GM12801 (cell line): ENCODE measurements around the gene VSTM4.

Experiments
- TF ChIP-seq, protein P1 (sequence below): IDR thresholded peaks from one replicate; pipeline ENCODE4 v1.5.1; 2011; ENCODE audit warnings: control low read depth; ENCODE audit not compliant: insufficient read length; ENCODE audit errors: extremely low read depth

Gene VSTM4

GRCh38 chr10:49109669-49110340 is 5.5 kb downstream of the VSTM4 start:
- TF ChIP-seq, protein P1, sequence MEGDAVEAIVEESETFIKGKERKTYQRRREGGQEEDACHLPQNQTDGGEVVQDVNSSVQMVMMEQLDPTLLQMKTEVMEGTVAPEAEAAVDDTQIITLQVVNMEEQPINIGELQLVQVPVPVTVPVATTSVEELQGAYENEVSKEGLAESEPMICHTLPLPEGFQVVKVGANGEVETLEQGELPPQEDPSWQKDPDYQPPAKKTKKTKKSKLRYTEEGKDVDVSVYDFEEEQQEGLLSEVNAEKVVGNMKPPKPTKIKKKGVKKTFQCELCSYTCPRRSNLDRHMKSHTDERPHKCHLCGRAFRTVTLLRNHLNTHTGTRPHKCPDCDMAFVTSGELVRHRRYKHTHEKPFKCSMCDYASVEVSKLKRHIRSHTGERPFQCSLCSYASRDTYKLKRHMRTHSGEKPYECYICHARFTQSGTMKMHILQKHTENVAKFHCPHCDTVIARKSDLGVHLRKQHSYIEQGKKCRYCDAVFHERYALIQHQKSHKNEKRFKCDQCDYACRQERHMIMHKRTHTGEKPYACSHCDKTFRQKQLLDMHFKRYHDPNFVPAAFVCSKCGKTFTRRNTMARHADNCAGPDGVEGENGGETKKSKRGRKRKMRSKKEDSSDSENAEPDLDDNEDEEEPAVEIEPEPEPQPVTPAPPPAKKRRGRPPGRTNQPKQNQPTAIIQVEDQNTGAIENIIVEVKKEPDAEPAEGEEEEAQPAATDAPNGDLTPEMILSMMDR, result no peak

DNA sequence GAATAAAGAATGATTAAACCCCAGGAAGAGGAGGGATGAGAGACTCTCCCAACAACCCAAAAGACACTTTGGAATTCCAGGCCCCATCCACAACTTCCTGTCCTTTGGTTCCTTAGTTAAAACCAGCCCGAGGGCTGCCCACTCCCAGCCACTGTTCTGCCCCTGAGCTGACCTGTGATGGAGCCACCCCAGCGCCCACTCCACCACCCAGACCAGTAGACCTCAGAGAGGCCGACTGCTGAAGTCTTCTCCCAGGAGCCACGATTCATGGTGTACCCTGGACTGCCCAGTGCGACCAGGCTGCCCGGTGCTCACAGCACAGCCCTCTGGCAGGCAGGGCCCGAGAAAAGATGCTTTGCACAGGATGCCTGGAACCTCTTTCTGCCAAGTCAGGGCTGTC is 6.7 kb downstream of the VSTM4 start:
- TF ChIP-seq, protein P1, result no peak

DNA sequence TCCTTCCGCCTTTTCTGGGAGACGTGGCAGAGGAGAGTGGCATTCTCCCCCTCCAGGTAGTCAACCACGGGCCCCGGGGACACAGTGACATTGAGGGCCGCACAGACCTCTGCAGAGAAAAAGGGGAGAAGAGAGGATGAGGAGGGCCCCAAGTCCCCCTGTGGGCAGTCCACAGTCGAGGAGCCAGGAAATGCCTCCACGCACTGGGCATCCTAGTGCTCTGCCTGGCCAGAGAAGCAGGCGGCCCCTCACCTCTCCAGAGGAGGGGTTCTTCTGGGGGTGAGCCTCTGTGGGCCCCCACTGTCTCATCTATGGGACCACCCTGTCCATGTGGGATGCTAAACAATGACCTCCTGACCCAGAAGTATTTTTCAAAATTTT is 7.4 kb downstream of the VSTM4 start:
- TF ChIP-seq, protein P1, result no peak

- TF ChIP-seq, protein P1, result no peak
These were observed 8.0 kb downstream of the VSTM4 start for GRCh38 chr10:49107111-49107886.

GRCh38 chr10:49106451-49106850 is 8.9 kb downstream of the VSTM4 start:
- TF ChIP-seq, protein P1, result no peak

- TF ChIP-seq, protein P1, result no peak
These were observed 10.2 kb downstream of the VSTM4 start for GRCh38 chr10:49105076-49105475.

DNA sequence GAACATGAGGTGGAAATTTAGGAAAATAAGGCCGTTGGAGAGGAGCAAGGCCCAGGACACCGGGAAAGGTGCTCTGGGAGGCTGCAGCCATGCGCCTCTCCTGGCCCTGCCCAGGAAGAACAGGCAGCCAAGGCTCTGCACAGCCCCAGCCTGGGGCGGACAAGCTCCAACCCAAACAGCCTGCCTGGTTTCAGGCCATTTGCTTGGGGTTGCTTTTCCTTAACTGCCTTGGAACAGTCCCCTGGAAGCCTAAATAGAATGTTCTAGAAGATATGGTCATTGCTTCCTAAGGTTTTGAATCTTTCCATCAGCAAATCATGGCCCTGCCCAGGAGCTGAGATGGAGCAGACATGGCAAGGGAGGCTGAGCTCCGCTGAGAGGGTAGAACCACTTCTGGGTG is 11.0 kb downstream of the VSTM4 start:
- TF ChIP-seq, protein P1, result no peak
